HEK293 (cell line): ENCODE measurements around the gene TFDP1.

ENCODE experiments used
- CTCF ChIA-PET: fragments of 350-600 bp; formaldehyde crosslinking; extraction: SDS; loops from one replicate; lab custom pipeline; 2021; ENCODE audit warnings: antibody characterized with exemption; lab: Yijun Ruan, JAX
- POLR2A ChIA-PET: fragments of 300-600 bp; formaldehyde crosslinking; extraction: SDS; loops from one replicate; lab custom pipeline; 2020; ENCODE audit warnings: antibody characterized with exemption, inconsistent platforms; lab: Yijun Ruan, JAX
- H3K27ac ChIP-seq: fragments of 200-500 bp; sonication (Bioruptor generic); 2 replicates; pipeline ENCODE4 v1.5.1; 2014; ENCODE audit warnings: low read depth, low read length, control low read depth, inconsistent platforms; ENCODE audit errors: extremely low read depth
- H3K36me3 ChIP-seq, 2 experiments: fragments of 200-500 bp in 1 of 2; sonication (Bioruptor generic) in 1 of 2; 1 replicate in 1 of 2; 2 replicates in 1 of 2; pipeline ENCODE4 v1.5.1; 2014 to 2017; ENCODE audit warnings: inconsistent platforms in 2 of 2, low read length in 2 of 2; ENCODE audit not compliant: control insufficient read depth in 2 of 2, insufficient read depth in 1 of 2
- H3K4me1 ChIP-seq: fragments of 200-500 bp; sonication (Bioruptor generic); 2 replicates; pipeline ENCODE4 v1.5.1; 2014; ENCODE audit warnings: mild to moderate bottlenecking, low read length, inconsistent platforms; ENCODE audit not compliant: control insufficient read depth, insufficient read depth
- H3K4me3 ChIP-seq: 2 replicates; pipeline ENCODE4 v1.5.1; 2011; ENCODE audit warnings: low read depth, mild to moderate bottlenecking, control low read depth, low read length, moderate library complexity
- H3K9me3 ChIP-seq: fragments of 200-500 bp; sonication (Bioruptor generic); 2 replicates; pipeline ENCODE4 v1.5.1; 2014; ENCODE audit warnings: low read depth, low read length, inconsistent platforms; ENCODE audit not compliant: control insufficient read depth, insufficient read depth
- ATF2 ChIP-seq: fragments of 450-650 bp; formaldehyde crosslinking; IDR thresholded peaks from 2 replicates; pipeline ENCODE4 v1.5.1; 2016; ENCODE audit warnings: missing biosample characterization, missing genetic modification characterization, low read depth
- BCL11A ChIP-seq: fragments of 450-650 bp; formaldehyde crosslinking; IDR thresholded peaks from 2 replicates; pipeline ENCODE4 v1.5.1; 2016; ENCODE audit warnings: low read depth, missing biosample characterization, missing genetic modification characterization
- GLIS2 ChIP-seq: fragments of 450-650 bp; formaldehyde crosslinking; IDR thresholded peaks from 2 replicates; pipeline ENCODE4 v1.5.1; 2016; ENCODE audit warnings: missing biosample characterization, missing genetic modification characterization
- KLF1 ChIP-seq: fragments of 450-650 bp; formaldehyde crosslinking; IDR thresholded peaks from 2 replicates; pipeline ENCODE4 v1.5.1; 2016; ENCODE audit warnings: missing biosample characterization, missing genetic modification characterization
- PRDM10 ChIP-seq: fragments of 450-650 bp; formaldehyde crosslinking; IDR thresholded peaks from 2 replicates; pipeline ENCODE4 v1.5.1; 2016; ENCODE audit warnings: missing biosample characterization, missing genetic modification characterization
- SCRT2 ChIP-seq: fragments of 450-650 bp; formaldehyde crosslinking; IDR thresholded peaks from 2 replicates; pipeline ENCODE4 v1.5.1; 2016; ENCODE audit warnings: missing biosample characterization, missing genetic modification characterization
- SP3 ChIP-seq: fragments of 450-650 bp; formaldehyde crosslinking; IDR thresholded peaks from 2 replicates; pipeline ENCODE4 v1.5.1; 2016; ENCODE audit warnings: missing biosample characterization, missing genetic modification characterization
- YY1 ChIP-seq: fragments of 450-650 bp; formaldehyde crosslinking; IDR thresholded peaks from 2 replicates; pipeline ENCODE4 v1.5.1; 2018; ENCODE audit warnings: missing biosample characterization, missing genetic modification characterization
- ZBTB1 ChIP-seq: fragments of 450-650 bp; formaldehyde crosslinking; IDR thresholded peaks from 2 replicates; pipeline ENCODE4 v1.5.1; 2016; ENCODE audit warnings: missing biosample characterization, missing genetic modification characterization
- ZBTB48 ChIP-seq: fragments of 450-650 bp; formaldehyde crosslinking; IDR thresholded peaks from 2 replicates; pipeline ENCODE4 v1.5.1; 2016; ENCODE audit warnings: missing biosample characterization, missing genetic modification characterization
- ZFHX2 ChIP-seq: fragments of 450-650 bp; formaldehyde crosslinking; conservative IDR thresholded peaks from 2 replicates; pipeline ENCODE4 v1.5.1; 2016; ENCODE audit warnings: missing biosample characterization, missing genetic modification characterization
- ZNF157 ChIP-seq: fragments of 450-650 bp; formaldehyde crosslinking; IDR thresholded peaks from 2 replicates; pipeline ENCODE4 v1.5.1; 2016; ENCODE audit warnings: missing biosample characterization, missing genetic modification characterization
- ZNF175 ChIP-seq: fragments of 450-650 bp; formaldehyde crosslinking; IDR thresholded peaks from 2 replicates; pipeline ENCODE4 v1.5.1; 2016; ENCODE audit warnings: missing biosample characterization, missing genetic modification characterization
- ZNF26 ChIP-seq: fragments of 450-650 bp; formaldehyde crosslinking; IDR thresholded peaks from 2 replicates; pipeline ENCODE4 v1.5.1; 2016; ENCODE audit warnings: missing biosample characterization, missing genetic modification characterization
- ZNF266 ChIP-seq: fragments of 450-650 bp; formaldehyde crosslinking; IDR thresholded peaks from 2 replicates; pipeline ENCODE4 v1.5.1; 2016; ENCODE audit warnings: missing biosample characterization, missing genetic modification characterization, low read depth
- ZNF560 ChIP-seq: fragments of 450-650 bp; formaldehyde crosslinking; IDR thresholded peaks from 2 replicates; pipeline ENCODE4 v1.5.1; 2017; ENCODE audit warnings: missing biosample characterization, missing genetic modification characterization, borderline replicate concordance
- ZNF658 ChIP-seq: fragments of 450-650 bp; formaldehyde crosslinking; IDR thresholded peaks from 2 replicates; pipeline ENCODE4; 2016; ENCODE audit warnings: missing biosample characterization, missing genetic modification characterization
- ZNF677 ChIP-seq: fragments of 450-650 bp; IDR thresholded peaks from 2 replicates; pipeline ENCODE4 v1.5.0; 2018; ENCODE audit warnings: missing biosample characterization, mild to moderate bottlenecking, missing genetic modification characterization, moderate library complexity
- ZNF791 ChIP-seq: fragments of 450-650 bp; formaldehyde crosslinking; IDR thresholded peaks from 2 replicates; pipeline ENCODE4 v1.5.1; 2016; ENCODE audit warnings: missing biosample characterization, missing genetic modification characterization
- ZNF837 ChIP-seq: fragments of 450-650 bp; formaldehyde crosslinking; IDR thresholded peaks from 2 replicates; pipeline ENCODE4 v1.5.1; 2016; ENCODE audit warnings: missing biosample characterization, missing genetic modification characterization

The TFDP1 gene

GRCh38 chr13:113602291-113602988 is 17.9 kb downstream of the TFDP1 start:
- Histone ChIP-seq H3K4me1 (no peaks in the 10 kb centered on the region; the same call in 1 of the 2 replicates), H3K36me3 (peaks cover 0 to 80% of the 10 kb centered on the region in 2 experiments; a peak in 2 of 3 replicates), H3K4me3 (no peak overlapping the region), H3K9me3 (no peaks in the 10 kb centered on the region), H3K27ac (no peak overlapping the region)
- TF ChIP-seq ZNF677 (tag by site-specific recombination) (no peak), PRDM10 (tag by site-specific recombination) (peak; percentile 87), ZNF560 (tag by site-specific recombination) (no peak)
- POLR2A ChIA-PET: interaction anchor here (0.6 kb wide), 1 partner anchor 15 kb away, joined by 3 read pairs; no protein-coding TSS in a partner anchor
- CTCF ChIA-PET: no interaction called here

GRCh38 chr13:113603116-113603710 is 18.7 kb downstream of the TFDP1 start:
- Histone ChIP-seq H3K36me3 (peaks cover 0 to 80% of the 10 kb centered on the region in 2 experiments; a peak in 2 of 3 replicates), H3K9me3 (no peaks in the 10 kb centered on the region), H3K4me1 (no peaks in the 10 kb centered on the region; the same call in 1 of the 2 replicates), H3K27ac (no peak overlapping the region), H3K4me3 (no peak overlapping the region)
- CTCF ChIA-PET: no interaction called here
- POLR2A ChIA-PET: no interaction called here
- TF ChIP-seq BCL11A (tag by site-specific recombination): no peak
- no peak for TF ChIP-seq ZNF157 (tag by site-specific recombination)
- TF ChIP-seq ZNF791: no peak
- TF ChIP-seq ZBTB1 (tag by site-specific recombination): no peak
- TF ChIP-seq GLIS2: peak; percentile 39; the same call in 1 of the 2 replicates
- TF ChIP-seq ZNF658 (tag by site-specific recombination): no peak
- TF ChIP-seq YY1 (tag by site-specific recombination): no peak
- TF ChIP-seq ZNF837 (tag by site-specific recombination): no peak
- TF ChIP-seq KLF1 (tag by site-specific recombination): peak; percentile 45; the same call in 1 of the 2 replicates
- no peak for TF ChIP-seq SCRT2
- TF ChIP-seq ZFHX2 (tag by site-specific recombination): no peak
- TF ChIP-seq ZNF26 (tag by site-specific recombination): no peak
- peak; percentile 80 for TF ChIP-seq ATF2
- no peak for TF ChIP-seq ZNF175 (tag by site-specific recombination)
- TF ChIP-seq ZNF266 (tag by site-specific recombination): no peak
- TF ChIP-seq ZBTB48 (tag by site-specific recombination): no peak
- no peak for TF ChIP-seq SP3 (tag by site-specific recombination)
